ENCODE data around the gene CBLN3.
"Not testable (repeated sequence)": the region's sequence is repeated elsewhere in the genome, so short reads cannot be mapped to it uniquely, and the experiment has no call there.

CBLN3 gene

DNA sequence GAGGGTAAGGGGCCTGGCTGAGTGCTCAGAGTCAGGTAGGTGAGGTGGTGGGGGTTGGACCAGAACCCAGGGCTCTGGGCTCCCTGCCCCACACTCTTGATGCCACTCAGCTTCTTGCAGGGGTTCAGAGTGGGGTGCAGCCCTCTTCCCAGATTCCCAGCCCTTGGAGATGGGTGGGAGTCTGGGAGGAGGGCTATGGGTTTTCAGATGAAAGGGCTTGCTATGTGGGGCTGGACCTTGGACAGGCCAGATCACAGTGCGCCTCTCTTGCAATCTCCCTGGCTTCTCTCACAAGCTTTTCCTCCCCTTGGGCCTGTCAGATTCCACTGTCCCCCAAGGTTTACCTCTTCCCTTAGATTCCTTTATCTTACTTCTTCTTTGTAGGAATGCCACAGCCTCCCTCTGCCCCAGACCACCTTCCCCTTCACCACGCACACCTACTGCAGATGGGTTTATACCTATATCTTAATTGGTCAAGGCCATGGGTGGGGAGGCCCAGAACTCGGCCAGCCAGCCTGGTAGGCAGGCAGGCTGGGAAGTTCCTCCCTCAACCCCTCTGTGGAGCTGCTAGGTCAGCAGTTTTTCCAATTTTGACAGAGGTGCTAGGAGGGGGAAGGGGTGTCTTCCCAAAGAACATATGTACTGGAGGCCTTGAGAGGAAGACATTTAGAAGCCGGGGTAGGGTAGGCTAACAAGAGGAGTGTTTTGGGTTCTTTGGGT, 29.3 kb downstream of the CBLN3 start:
- DNase-seq, result no peak

DNA sequence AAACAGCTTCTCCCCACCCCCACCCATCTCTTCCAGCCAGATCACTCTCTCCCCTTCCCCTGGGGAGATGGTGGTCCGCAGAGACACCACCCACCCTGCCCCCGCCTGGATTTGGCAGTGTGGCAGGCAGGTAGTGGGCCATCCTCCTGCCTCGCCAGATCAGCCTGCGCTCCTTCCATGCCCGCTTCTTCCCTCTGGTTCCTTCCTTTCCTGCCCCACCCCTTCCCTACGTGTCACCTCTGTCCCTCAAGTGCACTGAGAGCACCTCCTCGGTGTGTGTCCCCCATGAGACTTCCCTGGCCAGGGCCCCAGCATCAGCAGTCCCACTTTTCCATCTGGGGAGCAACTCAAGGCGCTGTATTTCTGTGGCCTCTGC, 30.0 kb downstream of the CBLN3 start:
- DNase-seq, result no peak

DNA sequence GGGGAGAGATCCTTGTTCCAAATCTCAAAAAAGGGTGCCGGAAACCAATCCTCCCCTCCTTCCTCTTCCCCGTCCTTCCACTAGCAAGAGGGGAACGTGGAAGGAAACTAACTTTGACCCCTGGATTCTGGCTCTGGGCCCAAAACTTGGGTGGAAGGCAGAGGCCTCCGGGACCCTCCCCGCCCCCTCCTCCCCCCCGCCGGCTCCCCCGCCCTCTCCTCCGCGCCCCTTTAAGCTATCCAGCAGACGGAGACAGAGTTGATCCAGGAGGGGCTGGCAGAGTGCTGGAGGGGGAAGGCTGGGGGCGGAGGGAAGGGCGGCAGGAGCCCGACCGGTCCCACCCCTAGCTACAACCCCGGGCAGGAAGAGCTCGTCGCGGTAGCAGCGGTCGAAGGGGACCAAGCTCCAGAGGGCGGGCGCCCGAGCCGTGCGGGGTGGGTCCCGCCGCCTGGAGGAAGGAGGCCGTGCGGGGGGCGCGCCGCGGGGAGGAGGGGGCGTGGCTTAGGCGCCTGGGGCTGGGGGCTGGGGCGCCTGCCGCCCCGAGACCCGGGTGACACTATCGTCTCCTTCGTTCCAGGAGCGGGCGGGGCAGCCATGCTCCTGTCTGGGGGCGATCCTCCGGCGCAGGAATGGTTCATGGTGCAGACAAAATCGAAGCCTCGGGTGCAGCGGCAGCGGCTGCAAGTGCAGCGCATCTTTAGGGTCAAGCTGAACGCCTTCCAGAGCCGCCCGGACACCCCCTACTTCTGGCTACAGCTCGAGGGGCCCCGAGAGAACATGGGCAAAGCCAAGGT, 30.6 kb downstream of the CBLN3 start, which contains the start of gene NYNRIN:
NYNRIN (plus strand) TSS at position 351 of the 794 bp plus-strand sequence; CDS start at position 595, 244 bp downstream.
- peak in 4 of 5 donors; percentile 10 to 37 (median 23) for DNase-seq

DNA sequence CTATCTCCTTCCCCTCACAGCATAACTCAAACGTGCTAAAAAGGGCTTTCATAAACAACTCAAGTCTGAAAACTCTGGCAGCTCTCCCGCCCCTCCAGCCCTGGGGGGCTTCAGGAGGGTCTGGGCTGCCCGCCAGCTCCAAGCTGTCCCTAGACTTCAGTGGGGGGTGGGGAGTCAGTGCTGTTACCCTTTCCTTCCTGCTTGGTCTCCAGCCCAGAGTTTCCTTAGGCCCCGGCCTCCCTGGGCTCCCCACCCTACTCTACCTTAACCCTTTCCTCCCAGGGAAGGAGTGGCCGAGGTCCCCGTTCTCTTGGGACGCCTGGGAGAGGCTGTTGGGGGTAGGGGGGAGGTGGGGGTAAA, 31.2 kb downstream of the CBLN3 start:
- DNase-seq, result no peak

DNA sequence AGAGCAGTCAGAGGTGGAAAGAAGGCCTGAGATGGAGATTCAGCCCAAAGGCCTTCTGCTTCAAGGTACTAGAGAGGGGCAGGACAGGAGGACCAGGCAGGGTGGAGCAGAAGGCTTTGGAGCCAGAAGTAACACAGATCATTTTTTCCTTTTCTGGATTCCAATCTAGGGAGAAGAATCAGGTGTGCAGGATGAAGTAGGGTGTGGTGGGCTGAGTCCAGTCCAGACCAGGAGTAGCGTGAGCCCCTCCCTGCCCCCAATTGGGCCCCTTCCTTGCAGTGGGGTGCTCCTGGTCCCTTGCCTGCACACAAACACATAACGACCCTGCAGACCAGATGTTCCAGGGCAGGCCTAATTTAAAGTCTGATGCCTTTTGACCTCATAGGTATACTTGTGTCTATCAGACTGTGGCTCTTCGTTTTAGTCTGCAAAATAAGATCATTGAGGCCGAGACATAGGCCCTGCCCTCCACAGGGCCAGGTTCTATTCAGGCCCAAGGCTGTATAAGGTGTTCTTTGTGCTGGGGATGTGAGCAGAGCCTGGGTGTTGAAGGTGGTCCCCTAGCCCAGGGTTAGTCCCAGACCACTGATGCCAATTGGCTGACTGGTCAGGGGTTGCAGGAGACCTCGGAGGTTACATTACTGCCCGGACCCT, 31.7 kb downstream of the CBLN3 start:
- no peak for DNase-seq

DNA sequence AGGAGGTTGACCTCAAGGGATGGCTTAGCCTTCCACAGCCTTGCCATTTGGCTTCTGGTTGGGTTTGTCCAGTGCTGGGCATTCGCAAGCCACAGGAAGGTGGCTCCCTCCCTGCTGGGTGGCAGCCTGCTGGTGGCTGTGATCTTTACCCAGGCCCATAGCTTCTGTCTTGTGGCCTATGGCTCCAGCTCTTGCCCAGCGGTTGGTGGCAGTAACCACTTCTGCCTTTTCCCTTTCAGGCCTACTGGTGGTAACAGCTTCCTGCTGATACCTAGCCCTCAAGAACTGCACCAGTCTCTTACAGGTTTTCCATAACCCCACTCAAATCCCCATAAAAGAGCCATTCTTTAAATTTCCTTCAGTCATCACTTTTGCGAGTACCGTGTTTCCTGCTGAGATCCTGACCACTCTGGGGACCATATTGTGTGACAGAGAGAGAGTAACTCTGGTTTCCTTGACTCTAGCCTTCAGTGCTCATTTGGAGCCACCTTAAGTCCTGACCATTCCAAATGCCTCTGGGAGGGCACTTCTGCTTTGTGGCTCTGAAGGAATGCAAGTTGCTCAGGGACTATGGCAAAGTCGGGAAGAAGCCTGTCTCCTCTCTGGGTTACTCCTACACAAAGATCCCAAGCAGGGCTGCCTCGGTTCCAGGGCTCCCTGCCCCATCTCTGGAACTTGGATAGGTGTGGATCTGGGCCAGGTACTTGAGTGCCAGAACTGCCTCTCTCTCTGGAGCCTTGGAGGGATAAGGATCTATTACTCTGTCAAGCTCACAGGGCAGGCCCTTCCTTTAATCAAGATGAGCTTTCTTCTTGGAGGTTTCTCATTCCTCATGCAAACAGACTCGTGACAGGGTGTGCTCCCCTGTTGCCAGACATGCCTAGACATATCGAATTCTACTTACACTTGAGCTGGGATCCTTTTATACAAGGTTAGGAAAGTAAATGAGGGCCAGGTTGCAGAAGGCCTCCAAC, 33.6 kb downstream of the CBLN3 start:
- no peak for DNase-seq

DNA sequence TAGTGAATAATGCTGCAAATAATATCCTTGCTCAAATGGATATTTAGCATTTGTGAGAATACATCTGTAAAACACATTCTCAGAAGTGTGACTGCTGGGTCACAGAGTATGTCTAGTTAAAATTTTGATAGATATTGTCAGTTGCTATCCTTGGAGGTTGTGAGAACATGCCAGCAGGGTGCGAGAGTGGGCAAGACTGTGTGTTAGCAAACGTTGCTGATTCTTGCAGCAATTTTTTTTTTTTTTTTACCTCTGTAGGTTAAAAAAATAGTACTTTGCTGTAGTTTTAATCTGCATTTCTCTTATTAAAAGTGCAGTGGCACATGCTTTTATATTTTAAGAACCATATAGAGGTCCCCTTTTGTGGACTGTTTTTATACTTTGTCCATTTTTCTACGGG, 35.2 kb downstream of the CBLN3 start:
- peak in 1 of 5 donors; percentile 6 for DNase-seq

DNA sequence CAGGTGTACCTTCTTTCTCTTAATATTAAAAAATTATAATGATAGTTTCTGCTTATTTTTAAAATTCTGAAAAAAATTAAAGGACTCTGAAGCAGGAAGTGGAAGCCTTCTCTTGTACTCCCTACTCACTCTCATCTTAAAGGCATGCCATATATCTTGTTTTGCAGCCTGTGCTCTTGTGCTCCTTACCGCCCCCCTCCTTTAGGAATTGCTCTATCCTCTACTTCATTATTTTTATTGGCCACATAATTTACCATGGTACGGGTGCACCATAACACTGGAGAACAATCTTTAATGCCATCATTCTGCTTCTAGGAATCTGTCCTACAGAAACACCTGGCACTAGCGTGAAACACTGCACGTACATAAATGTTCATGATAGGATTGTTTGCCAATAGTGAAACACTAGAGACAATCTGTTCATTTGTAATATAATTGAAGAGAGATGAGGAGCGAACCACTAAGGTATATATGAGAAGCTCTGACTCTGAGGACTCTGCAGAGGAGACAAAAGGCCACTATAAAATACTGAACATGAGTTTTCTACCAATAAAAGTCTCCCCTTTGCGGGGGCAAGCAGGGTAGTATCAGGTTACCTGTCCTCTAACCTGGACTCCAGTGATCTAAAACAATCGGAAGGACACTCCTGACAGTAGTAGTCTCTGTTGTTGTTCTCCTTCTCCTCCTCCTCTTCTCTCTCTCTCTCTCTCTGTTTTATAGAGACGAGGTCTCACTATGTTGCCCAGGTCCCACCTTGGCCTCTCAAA, 37.0 kb downstream of the CBLN3 start:
- DNase-seq, result no peak

DNA sequence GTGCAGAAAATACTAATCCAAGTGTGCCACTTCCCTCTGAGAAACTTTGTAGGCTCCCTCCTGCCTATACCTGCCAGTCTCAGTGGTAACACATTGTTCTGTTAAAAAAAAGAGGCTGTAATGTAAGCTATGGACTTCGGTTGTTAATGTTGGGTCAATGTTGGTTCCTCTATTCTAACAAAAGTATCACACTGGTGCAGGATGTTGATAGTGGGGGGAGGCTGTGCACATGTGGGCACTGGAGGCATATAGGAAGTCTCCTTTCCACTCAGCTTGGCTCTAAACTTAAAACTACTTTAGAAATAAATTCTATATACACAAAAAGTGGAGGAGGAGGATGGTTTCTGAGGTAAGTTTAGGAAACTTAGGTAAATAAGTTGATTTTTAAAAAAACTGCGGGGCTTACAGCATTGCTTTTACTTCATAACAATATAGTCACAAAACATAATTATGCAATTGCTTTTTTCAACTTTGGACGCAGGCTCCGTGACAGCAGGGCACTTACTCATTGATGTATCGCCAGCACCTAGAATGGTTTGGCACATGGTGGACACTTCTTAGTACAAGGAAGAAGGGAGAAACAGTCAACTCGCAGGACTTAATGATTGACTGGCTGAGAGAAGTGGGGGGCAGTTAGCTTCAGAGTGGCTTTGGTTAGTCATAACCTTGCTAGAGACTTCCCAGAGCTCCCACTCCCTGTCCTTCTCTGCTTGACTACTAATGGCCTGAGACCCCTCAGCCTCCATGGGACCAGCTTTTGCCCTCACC, 38.6 kb downstream of the CBLN3 start:
- DNase-seq, result no peak

DNA sequence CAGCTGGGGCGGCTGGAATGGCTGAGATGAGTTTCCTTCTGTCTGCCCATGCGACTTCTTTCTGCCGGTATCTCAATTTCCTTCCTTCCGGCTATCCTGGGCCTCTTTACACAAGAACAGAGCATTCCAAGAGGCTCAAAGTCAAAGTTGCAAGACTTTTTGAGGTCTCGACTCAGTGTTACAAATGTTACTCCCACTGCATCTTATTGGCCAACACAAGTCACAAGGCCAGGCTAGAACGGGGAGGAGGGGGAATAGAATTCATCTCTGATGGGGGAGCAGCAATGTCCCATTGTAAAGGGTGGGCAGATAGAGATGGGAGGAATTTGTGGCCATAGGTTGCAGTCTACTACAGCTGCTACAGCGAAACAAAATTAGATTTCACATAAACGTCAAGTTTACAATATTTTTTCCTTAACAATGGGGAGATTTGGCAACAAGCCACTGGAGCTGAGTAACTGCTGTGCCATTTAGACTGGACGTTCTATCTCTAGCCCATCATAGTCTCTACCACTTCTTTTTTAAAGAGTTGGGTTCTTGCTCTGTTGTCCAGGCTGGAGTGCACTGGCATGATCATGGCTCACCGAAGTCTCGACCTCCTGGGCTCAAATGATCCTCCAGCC, 40.1 kb downstream of the CBLN3 start:
- DNase-seq, result no peak

DNA sequence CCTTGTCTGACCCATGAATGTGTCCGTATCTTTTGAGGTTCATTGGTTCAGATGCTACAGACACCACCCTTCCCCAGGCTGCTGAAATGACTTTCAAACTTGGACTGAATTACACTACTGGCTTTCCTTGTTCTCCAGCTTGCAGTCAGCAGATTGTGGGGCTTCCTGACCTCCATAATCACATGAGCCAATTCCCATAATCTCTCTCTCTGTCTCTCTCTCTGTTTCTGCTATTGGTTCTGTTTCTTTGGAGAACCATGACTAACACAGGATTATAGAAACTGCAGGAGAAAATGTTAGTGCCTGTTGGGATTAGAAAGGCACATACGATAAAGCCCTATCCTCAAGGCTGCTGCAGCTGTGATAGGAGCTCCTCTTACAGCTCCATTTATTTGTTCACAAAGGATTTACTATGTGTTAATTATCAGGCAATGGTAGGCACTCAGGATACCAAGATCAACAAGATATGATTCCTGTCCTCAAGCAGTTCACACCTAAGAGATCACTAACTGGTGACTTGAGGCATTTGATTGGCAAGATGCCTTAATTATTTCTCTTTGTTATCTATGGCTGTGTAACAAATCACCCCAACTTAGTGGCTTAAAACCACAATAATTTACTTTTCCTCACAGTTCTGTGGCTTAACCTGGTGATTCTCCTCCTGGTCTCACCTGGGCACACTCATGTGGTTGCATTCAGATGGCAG, 40.8 kb downstream of the CBLN3 start:
- no peak for DNase-seq

DNA sequence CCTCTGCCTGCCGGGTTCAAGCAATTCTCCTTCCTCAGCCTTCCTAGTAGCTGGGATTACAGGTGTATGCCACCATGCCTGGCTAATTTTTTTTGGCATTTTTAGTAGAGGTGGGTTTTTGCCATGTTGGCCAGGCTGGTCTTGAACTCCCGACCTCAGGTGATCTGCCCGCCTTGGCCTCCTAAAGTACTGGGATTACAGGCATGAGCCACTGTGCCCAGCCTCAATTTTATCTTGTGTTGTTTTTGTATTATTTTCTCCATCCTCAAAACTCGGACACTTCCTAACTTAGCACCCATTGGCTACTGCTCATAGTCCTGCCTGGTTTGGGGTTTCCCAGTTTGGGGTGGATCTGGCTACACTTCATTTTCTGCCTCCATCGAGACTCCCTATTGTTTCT, 41.9 kb downstream of the CBLN3 start:
- DNase-seq, result not testable (repeated sequence)

DNA sequence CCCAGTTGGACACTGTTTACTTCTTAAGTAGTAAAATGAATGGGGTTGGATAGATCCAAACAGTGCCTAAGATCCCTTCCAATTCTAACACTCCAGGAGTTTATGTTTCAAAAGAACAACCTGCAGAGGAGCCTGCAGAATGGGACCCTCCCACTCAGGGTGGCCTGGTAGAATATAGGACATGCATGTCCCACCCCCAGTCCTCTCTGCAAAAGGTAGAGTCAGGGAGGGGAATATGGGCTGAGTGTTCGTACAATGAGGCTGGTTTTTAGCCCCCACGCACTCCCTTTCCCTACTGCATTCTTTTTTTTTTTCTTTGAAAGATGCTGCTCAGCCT, 42.5 kb downstream of the CBLN3 start:
- DNase-seq, result no peak

DNA sequence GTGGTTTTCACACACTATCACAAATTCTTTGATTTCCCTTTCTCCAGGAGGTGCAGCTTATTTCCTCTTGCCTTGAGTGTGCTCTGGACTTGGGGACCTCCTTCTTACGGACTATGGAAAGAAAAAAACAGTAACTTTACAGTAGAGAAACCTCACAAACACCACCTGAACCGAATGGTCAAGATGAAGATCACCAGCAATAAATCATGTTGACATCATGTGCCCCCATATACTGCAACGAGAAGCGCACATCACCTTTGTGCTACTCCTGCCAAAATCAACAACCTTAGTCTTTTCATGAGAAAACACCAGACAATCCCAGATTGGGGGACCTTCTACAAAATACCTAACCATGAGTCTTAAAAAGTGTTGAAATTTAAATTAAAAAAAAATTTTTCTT, 43.9 kb downstream of the CBLN3 start:
- DNase-seq, result no peak

DNA sequence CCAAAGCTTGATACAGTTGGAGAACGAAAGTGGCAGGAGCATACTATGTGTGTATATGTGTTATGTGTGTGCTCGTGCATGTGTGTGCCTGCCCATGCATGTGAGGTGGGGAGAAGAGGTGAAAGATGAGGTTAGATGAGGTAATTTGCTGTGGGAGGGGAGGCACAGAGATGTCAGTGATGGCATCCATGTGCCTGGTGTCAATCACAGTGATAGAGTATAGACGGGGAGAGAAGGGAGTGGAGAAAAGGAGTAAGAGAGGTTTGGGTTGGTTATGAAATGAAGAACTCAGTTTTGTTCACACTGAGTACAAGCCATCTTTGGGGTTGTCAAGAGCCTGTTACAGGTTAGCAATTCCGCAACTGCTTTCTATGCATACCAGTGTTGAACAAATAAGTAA, 45.3 kb downstream of the CBLN3 start:
- no peak for DNase-seq

DNA sequence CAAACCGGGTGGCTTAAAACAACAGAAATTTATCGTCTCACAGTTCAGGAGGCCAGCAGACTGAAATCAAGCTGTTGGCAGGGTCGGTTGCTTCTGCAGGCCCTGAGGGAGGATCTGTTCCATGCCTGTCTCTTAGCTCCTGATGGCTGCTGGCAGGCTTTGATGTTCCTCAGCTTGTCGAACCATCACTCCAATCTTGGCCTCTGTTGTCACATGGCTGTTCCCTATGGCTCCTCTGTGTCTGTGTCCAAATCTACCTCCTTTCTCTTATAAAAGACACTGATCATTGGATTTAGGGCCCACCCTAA, 47.5 kb downstream of the CBLN3 start:
- no peak for DNase-seq

DNA sequence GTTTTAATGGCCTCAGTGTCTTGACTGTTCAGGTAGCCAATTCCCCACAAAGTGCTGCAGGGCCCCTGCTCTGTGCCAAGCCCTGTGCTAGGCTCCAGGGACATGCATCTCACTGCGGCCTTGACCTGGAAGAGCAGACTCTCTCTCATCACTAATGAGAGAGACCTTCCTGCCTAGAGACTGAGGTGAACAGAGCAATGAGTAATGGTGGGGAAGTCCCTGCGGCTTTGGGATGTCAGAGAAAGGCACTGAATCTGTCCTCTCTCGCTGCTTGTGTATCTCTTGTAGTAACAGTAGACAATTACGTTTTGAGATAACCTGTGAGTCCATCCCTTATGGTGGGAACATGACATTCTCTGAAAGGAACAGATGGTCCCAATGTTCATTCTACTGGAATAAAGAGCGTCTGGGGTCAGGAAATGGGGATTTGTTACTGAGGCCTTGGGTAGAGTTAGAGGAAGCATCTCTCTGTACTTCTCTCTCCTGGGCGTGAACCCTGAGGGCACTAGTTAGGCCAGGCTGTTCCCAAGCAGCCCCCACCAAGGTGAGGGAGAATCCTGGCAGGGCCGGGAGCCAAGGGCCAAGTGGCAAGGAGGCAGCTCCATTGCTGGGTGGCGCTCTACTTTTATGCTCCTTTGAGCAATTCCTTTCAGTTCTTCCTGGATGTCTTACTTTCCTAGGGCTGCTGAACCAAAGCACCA, 48.0 kb downstream of the CBLN3 start:
- no peak for DNase-seq

DNA sequence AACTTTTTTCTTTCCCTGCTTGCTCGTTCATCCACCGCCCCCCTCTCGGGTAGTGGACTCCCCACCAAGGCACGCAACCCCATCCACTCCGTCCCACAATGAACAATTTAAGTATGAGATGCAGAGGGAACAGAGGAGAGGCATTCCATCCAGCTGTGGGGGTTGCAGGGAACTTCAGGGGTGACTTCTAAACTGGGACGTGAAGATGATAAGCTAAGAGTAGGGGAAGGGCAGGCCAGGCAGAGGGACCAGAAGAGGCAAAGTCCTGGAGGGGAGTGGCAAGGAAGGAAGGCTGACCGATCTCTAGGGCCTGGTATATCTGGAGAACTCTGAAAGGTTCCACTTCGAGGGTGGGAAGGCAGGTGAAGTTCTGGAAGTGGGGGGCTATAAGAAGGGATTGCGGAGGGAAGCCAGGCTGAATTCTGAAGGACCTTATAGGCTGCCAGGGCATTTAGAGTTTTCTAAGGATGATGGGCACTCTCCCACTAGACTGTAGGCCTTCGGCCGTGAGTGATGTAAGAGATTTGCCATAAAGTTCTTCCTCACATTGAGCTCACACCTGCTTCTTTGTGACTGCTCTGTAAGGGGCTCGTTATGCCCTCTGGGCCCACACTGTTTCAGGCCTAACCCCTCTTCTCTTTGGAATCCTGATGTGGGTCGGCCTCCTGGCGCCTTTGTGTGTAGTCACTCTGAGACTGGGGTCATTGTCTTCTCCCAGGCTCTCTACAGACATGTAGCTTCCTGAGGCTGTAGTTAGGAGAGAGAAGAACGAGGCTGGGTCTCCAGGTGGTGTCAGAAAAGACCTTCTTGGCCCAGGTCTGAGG, 49.3 kb downstream of the CBLN3 start:
- no peak for DNase-seq

Data from T-helper 1 cell (primary cell).